H9 (cell line): Measurements from ENCODE around the gene CDYL2. TPM values are rescaled to one million over a fixed set of nuclear protein-coding genes. Genes with fewer than 3 reads are reported as not detected.

Source experiments
- DNase-seq: peaks from one replicate; pipeline ENCODE4 v3.0.0-alpha.2; 2017
- H2AFZ ChIP-seq: one replicate; pipeline ENCODE4 v1.6.1; 2013; ENCODE audit warnings: mild to moderate bottlenecking, low read length, control low read depth, moderate library complexity
- H2AK5ac ChIP-seq: 2 replicates; pipeline ENCODE4 v1.6.1; 2013; ENCODE audit warnings: low read length, control low read depth, mixed read lengths; ENCODE audit not compliant: insufficient read length
- H2BK120ac ChIP-seq: one replicate; pipeline ENCODE4 v1.6.1; 2013; ENCODE audit warnings: low read depth, mild to moderate bottlenecking, low read length, control low read depth, inconsistent platforms; ENCODE audit not compliant: poor library complexity, severe bottlenecking
- H2BK12ac ChIP-seq: 2 replicates; pipeline ENCODE4 v1.6.1; 2013; ENCODE audit warnings: low read length, control low read depth, mixed read lengths, low read depth; ENCODE audit not compliant: insufficient read length
- H2BK15ac ChIP-seq: 2 replicates; pipeline ENCODE4 v1.6.1; 2013; ENCODE audit warnings: low read depth, low read length, control low read depth
- H2BK20ac ChIP-seq: one replicate; pipeline ENCODE4 v1.6.1; 2013; ENCODE audit warnings: low read depth, mild to moderate bottlenecking, low read length, control low read depth, inconsistent platforms; ENCODE audit not compliant: poor library complexity, severe bottlenecking
- H2BK5ac ChIP-seq: 2 replicates; pipeline ENCODE4 v1.6.1; 2013; ENCODE audit warnings: low read length, control low read depth, mixed read lengths; ENCODE audit not compliant: insufficient read length
- H3K14ac ChIP-seq: 2 replicates; pipeline ENCODE4 v1.6.1; 2013; ENCODE audit warnings: low read length, control low read depth; ENCODE audit not compliant: insufficient read depth
- H3K18ac ChIP-seq: 2 replicates; pipeline ENCODE4 v1.6.1; 2013; ENCODE audit warnings: low read depth, mild to moderate bottlenecking, mixed read lengths, low read length, control low read depth; ENCODE audit not compliant: insufficient read length
- H3K23ac ChIP-seq: 2 replicates; pipeline ENCODE4 v1.6.1; 2013; ENCODE audit warnings: low read length, control low read depth, mixed read lengths, low read depth; ENCODE audit not compliant: insufficient read length
- H3K23me2 ChIP-seq: 2 replicates; pipeline ENCODE4 v1.6.1; 2013; ENCODE audit warnings: low read depth, mild to moderate bottlenecking, mixed read lengths, low read length, control low read depth; ENCODE audit not compliant: insufficient read length, poor library complexity, severe bottlenecking
- H3K27ac ChIP-seq: 2 replicates; pipeline ENCODE4 v1.5.1; 2013; ENCODE audit warnings: low read length, control low read depth, mixed read lengths, low read depth; ENCODE audit not compliant: insufficient read length
- H3K27me3 ChIP-seq: 2 replicates; pipeline ENCODE4 v1.6.1; 2013; ENCODE audit warnings: low read length, control low read depth, inconsistent platforms; ENCODE audit not compliant: insufficient read depth
- H3K4ac ChIP-seq: 2 replicates; pipeline ENCODE4 v1.6.1; 2013; ENCODE audit warnings: low read depth, mild to moderate bottlenecking, control low read depth, inconsistent platforms, low read length, moderate library complexity
- H3K4me1 ChIP-seq: 2 replicates; pipeline ENCODE4 v1.6.1; 2013; ENCODE audit warnings: low read length, control low read depth, inconsistent platforms; ENCODE audit not compliant: insufficient read depth
- H3K4me2 ChIP-seq: 2 replicates; pipeline ENCODE4 v1.6.1; 2013; ENCODE audit warnings: low read length, control low read depth, mixed read lengths; ENCODE audit not compliant: insufficient read length, insufficient read depth
- H3K56ac ChIP-seq: 2 replicates; pipeline ENCODE4 v1.6.1; 2013; ENCODE audit warnings: low read depth, mild to moderate bottlenecking, mixed read lengths, low read length, control low read depth; ENCODE audit not compliant: insufficient read length
- H3K79me1 ChIP-seq: 2 replicates; pipeline ENCODE4 v1.6.1; 2013; ENCODE audit warnings: low read depth, mild to moderate bottlenecking, moderate library complexity, low read length, control low read depth, inconsistent platforms; ENCODE audit not compliant: insufficient read depth, poor library complexity, severe bottlenecking
- H3K79me2 ChIP-seq: 2 replicates; pipeline ENCODE4 v1.6.1; 2013; ENCODE audit warnings: low read length, control low read depth, inconsistent platforms; ENCODE audit not compliant: insufficient read depth
- H3K9ac ChIP-seq: 2 replicates; pipeline ENCODE4 v1.6.1; 2013; ENCODE audit warnings: low read length, control low read depth, mixed read lengths; ENCODE audit not compliant: insufficient read length; ENCODE audit errors: extremely low read depth
- H3K9me3 ChIP-seq: one replicate; pipeline ENCODE4 v1.6.1; 2013; ENCODE audit warnings: low read depth, low read length, inconsistent platforms; ENCODE audit not compliant: control insufficient read depth
- H3T11ph ChIP-seq: one replicate; pipeline ENCODE4 v1.6.1; 2013; ENCODE audit warnings: mild to moderate bottlenecking, low read length, control low read depth, inconsistent platforms
- H4K20me1 ChIP-seq: one replicate; pipeline ENCODE4 v1.6.1; 2013; ENCODE audit not compliant: control insufficient read depth, insufficient read length, insufficient read depth
- H4K5ac ChIP-seq: 2 replicates; pipeline ENCODE4 v1.6.1; 2013; ENCODE audit warnings: low read depth, mild to moderate bottlenecking, mixed read lengths, low read length, control low read depth; ENCODE audit not compliant: insufficient read length
- H4K8ac ChIP-seq: replicated peaks from 2 replicates; pipeline ENCODE4 v1.6.1; 2013; ENCODE audit warnings: low read length, control low read depth, mixed read lengths, low read depth; ENCODE audit not compliant: insufficient read length
- H4K91ac ChIP-seq: 2 replicates; pipeline ENCODE4 v1.6.1; 2013; ENCODE audit warnings: low read depth, mild to moderate bottlenecking, moderate library complexity, mixed read lengths, low read length, control low read depth; ENCODE audit not compliant: insufficient read length
- H3K27ac Mint-ChIP-seq, 3 experiments: 2 replicates in 2 of 3; 3 replicates in 1 of 3; pipeline ENCODE4 v1.8.0; 2020 to 2021; ENCODE audit warnings: mixed read lengths in 3 of 3, mild to moderate bottlenecking in 1 of 3, moderate library complexity in 1 of 3
- H3K27me3 Mint-ChIP-seq: 2 replicates; pipeline ENCODE4 v1.8.0; 2021; ENCODE audit warnings: low read depth, mild to moderate bottlenecking, moderate library complexity, mixed read lengths
- H3K36me3 Mint-ChIP-seq, 3 experiments: 2 replicates in 2 of 3; 3 replicates in 1 of 3; pipeline ENCODE4 v1.8.0; 2020 to 2021; ENCODE audit warnings: low read depth in 3 of 3, mixed read lengths in 3 of 3; ENCODE audit not compliant: insufficient read depth in 1 of 3
- H3K4me1 Mint-ChIP-seq, 2 experiments: 2 replicates each; pipeline ENCODE4 v1.8.0; 2020; ENCODE audit warnings: mixed read lengths in 2 of 2
- H3K4me3 Mint-ChIP-seq, 2 experiments: 2 replicates in 1 of 2; 3 replicates in 1 of 2; pipeline ENCODE4 v1.8.0; 2020 to 2021; ENCODE audit warnings: mild to moderate bottlenecking in 2 of 2, mixed read lengths in 2 of 2, moderate library complexity in 1 of 2
- H3K9me3 Mint-ChIP-seq, 2 experiments: 2 replicates in 1 of 2; 3 replicates in 1 of 2; pipeline ENCODE4 v1.8.0; 2020; ENCODE audit warnings: mild to moderate bottlenecking in 2 of 2, mixed read lengths in 2 of 2, moderate library complexity in 1 of 2
- CTCF ChIP-seq: fragments of 200-600 bp; sonication (generic); conservative IDR thresholded peaks from 3 replicates; pipeline ENCODE4 v1.8.0; 2021; ENCODE audit warnings: antibody characterized with exemption, mild to moderate bottlenecking
- WGBS: extraction: QIAGEN DNeasy Blood & Tissue Kit; methylation state at CpG from one replicate; pipeline ENCODE4 v1.1.7; 2013; ENCODE audit warnings: missing lambda C conversion rate, low lambda C conversion rate, mixed read lengths; ENCODE audit not compliant: insufficient read length; ENCODE audit errors: extremely low coverage; 5-methylcytosine and 5-hydroxymethylcytosine counted together
- total RNA-seq: library from RNA; stranded (reverse); gene quantifications from 2 replicates; pipeline ENCODE4 v1.2.1, GENCODE V29; 2021

Gene CDYL2
- total RNA-seq, 1 experiment from 2014 or later: 4.2 TPM

- H3K4me2 ChIP-seq: no peak overlapping the region
Measured at GRCh38 chr16:80702696-80703095, 101.7 kb downstream of the CDYL2 start.

More at GRCh38 chr16:80702696-80703095, 101.7 kb downstream of the CDYL2 start:
- Mint-ChIP-seq H3K36me3 (no peaks in the 10 kb centered on the region; a peak in 1 of 7 replicates), H3K27me3 (peaks cover 1% of the 10 kb centered on the region), H3K9me3 (peaks cover 2 to 3% of the 10 kb centered on the region in 2 experiments; a peak in 3 of 5 replicates), H3K4me3 (no peak overlapping the region), H3K27ac (no peak overlapping the region), H3K4me1 (peaks cover 2 to 3% of the 10 kb centered on the region in 2 experiments; a peak in 2 of 4 replicates)
- Histone ChIP-seq H4K8ac (no peak overlapping the region), H3K4ac (no peak overlapping the region), H3K23me2 (no peaks in the 10 kb centered on the region), H3K79me2 (no peaks in the 10 kb centered on the region), H4K5ac (no peak overlapping the region), H4K20me1 (no peaks in the 10 kb centered on the region), H2BK5ac (no peak overlapping the region), H2BK12ac (no peak overlapping the region), H3K9ac (no peak overlapping the region), H4K91ac (no peak overlapping the region), H2BK20ac (no peak overlapping the region), H3K23ac (no peak overlapping the region), H3K14ac (no peak overlapping the region; the same call in 1 of the 2 replicates), H3T11ph (no peak overlapping the region), H2BK15ac (no peak overlapping the region), H3K27ac (no peak overlapping the region), H2BK120ac (no peak overlapping the region), H3K4me1 (no peaks in the 10 kb centered on the region), H3K56ac (no peak overlapping the region), H3K18ac (no peak overlapping the region), H3K27me3 (no peaks in the 10 kb centered on the region), H2AK5ac (no peak overlapping the region), H3K79me1 (no peaks in the 10 kb centered on the region), H3K9me3 (no peaks in the 10 kb centered on the region), H2AFZ (no peak overlapping the region)
- no peak for TF ChIP-seq CTCF
- DNase-seq: no peak
- no CpG with 5 or more reads among the region's 3 CpGs for WGBS
